Hepatocyte (in vitro differentiated cells): ENCODE measurements around the gene SOSTDC1. TPM values are rescaled to one million over a fixed set of nuclear protein-coding genes. Genes with fewer than 3 reads are reported as not detected.
"Not testable (repeated sequence)": the region's sequence is repeated elsewhere in the genome, so short reads cannot be mapped to it uniquely, and the experiment has no call there.

ENCODE experiments used
- DNase-seq: peaks from one replicate; pipeline ENCODE4 v3.0.0-alpha.2; 2016; ENCODE audit warnings: low spot score
- H2AFZ ChIP-seq: fragments of 200-600 bp; sonication (generic); 2 replicates; pipeline ENCODE4 v1.6.0; 2016; ENCODE audit warnings: antibody characterized with exemption, mild to moderate bottlenecking
- H3K27ac ChIP-seq: fragments of 200-600 bp; sonication (generic); 2 replicates; pipeline ENCODE4 v1.5.1; 2016; ENCODE audit warnings: mild to moderate bottlenecking
- H3K27me3 ChIP-seq: fragments of 200-600 bp; sonication (generic); 2 replicates; pipeline ENCODE4 v1.6.1; 2016
- H3K36me3 ChIP-seq: fragments of 200-600 bp; sonication (generic); replicated peaks from 2 replicates; pipeline ENCODE4 v1.5.1; 2016; ENCODE audit warnings: low read depth; ENCODE audit not compliant: insufficient read depth
- H3K4me1 ChIP-seq: fragments of 200-600 bp; sonication (generic); 2 replicates; pipeline ENCODE4 v1.5.1; 2016; ENCODE audit warnings: mild to moderate bottlenecking, moderate library complexity; ENCODE audit not compliant: insufficient read depth
- H3K4me2 ChIP-seq: fragments of 200-600 bp; sonication (generic); 2 replicates; pipeline ENCODE4 v1.6.0; 2016
- H3K4me3 ChIP-seq: fragments of 200-600 bp; sonication (generic); 2 replicates; pipeline ENCODE4 v1.5.1; 2016; ENCODE audit warnings: mild to moderate bottlenecking
- H3K79me2 ChIP-seq: fragments of 200-600 bp; sonication (generic); 2 replicates; pipeline ENCODE4 v1.6.0; 2017; ENCODE audit warnings: mild to moderate bottlenecking
- H3K9me2 ChIP-seq: fragments of 200-600 bp; sonication (generic); replicated peaks from 2 replicates; pipeline ENCODE4 v1.6.0; 2017; ENCODE audit warnings: mild to moderate bottlenecking; ENCODE audit not compliant: insufficient read depth
- H3K9me3 ChIP-seq: fragments of 200-600 bp; sonication (generic); 2 replicates; pipeline ENCODE4 v1.5.1; 2016; ENCODE audit warnings: low read depth, mild to moderate bottlenecking
- H4K20me1 ChIP-seq: fragments of 200-600 bp; sonication (generic); 2 replicates; pipeline ENCODE4 v1.6.0; 2016; ENCODE audit warnings: mild to moderate bottlenecking; ENCODE audit not compliant: insufficient read depth, poor library complexity, severe bottlenecking
- EZH2 ChIP-seq: fragments of 200-600 bp; sonication (generic); IDR thresholded peaks from 2 replicates; pipeline ENCODE4 v1.6.1; 2016; ENCODE audit warnings: antibody characterized with exemption, mild to moderate bottlenecking, borderline replicate concordance
- EZH2phosphoT487 ChIP-seq: fragments of 200-600 bp; sonication (generic); IDR thresholded peaks from one replicate; pipeline ENCODE4 v1.6.1; 2018; ENCODE audit warnings: antibody characterized with exemption, mild to moderate bottlenecking, low read depth, moderate library complexity; ENCODE audit not compliant: unreplicated experiment, severe bottlenecking
- WGBS: methylation state at CpG from one replicate; pipeline ENCODE4 v1.1.6; 2016; ENCODE audit warnings: low lambda C conversion rate; ENCODE audit errors: missing lambda C conversion rate; 5-methylcytosine and 5-hydroxymethylcytosine counted together
- polyA plus RNA-seq: library from polyadenylated mRNA; unstranded; fragments of >200 nt; fragmentation: Nextera tagmentation; extraction: Ambion mirVana; gene quantifications from 2 replicates; pipeline ENCODE4 v1.2.1, GENCODE V29; 2016
- total RNA-seq: library from RNA; depleted of rRNA; stranded (reverse); fragments of >200 nt; gene quantifications from 2 replicates; pipeline ENCODE4 v1.2.3, GENCODE V29; 2014
- TF ChIP-seq, protein P1 (sequence below): fragments of 200-600 bp; sonication (generic); IDR thresholded peaks from 2 replicates; pipeline ENCODE4 v1.5.1; 2016; ENCODE audit warnings: antibody characterized with exemption, mild to moderate bottlenecking; ENCODE audit not compliant: poor library complexity

The SOSTDC1 gene
- total and polyA plus RNA-seq, 2 experiments from 2014 or later = 38.5 to 71.5 TPM

- no peak for DNase-seq
- Histone ChIP-seq H3K9me3 (no peaks in the 10 kb centered on the region), H3K9me2 (no peaks in the 10 kb centered on the region), H3K27me3 (no peaks in the 10 kb centered on the region), H3K4me1 (no peaks in the 10 kb centered on the region), H3K79me2 (no peaks in the 10 kb centered on the region), H3K36me3 (no peaks in the 10 kb centered on the region), H4K20me1 (no peaks in the 10 kb centered on the region), H2AFZ (no peak overlapping the region), H3K4me2 (no peak overlapping the region), H3K4me3 (no peak overlapping the region), H3K27ac (no peak overlapping the region)
- TF ChIP-seq, protein P1, sequence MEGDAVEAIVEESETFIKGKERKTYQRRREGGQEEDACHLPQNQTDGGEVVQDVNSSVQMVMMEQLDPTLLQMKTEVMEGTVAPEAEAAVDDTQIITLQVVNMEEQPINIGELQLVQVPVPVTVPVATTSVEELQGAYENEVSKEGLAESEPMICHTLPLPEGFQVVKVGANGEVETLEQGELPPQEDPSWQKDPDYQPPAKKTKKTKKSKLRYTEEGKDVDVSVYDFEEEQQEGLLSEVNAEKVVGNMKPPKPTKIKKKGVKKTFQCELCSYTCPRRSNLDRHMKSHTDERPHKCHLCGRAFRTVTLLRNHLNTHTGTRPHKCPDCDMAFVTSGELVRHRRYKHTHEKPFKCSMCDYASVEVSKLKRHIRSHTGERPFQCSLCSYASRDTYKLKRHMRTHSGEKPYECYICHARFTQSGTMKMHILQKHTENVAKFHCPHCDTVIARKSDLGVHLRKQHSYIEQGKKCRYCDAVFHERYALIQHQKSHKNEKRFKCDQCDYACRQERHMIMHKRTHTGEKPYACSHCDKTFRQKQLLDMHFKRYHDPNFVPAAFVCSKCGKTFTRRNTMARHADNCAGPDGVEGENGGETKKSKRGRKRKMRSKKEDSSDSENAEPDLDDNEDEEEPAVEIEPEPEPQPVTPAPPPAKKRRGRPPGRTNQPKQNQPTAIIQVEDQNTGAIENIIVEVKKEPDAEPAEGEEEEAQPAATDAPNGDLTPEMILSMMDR = no peak
- TF ChIP-seq EZH2 (no peak), EZH2phosphoT487 (no peak)
- 70% methylated on average over 7 of the region's 7 CpGs for WGBS
Observed at GRCh38 chr7:16512097-16512496, 46.6 kb upstream of the SOSTDC1 start.

DNA sequence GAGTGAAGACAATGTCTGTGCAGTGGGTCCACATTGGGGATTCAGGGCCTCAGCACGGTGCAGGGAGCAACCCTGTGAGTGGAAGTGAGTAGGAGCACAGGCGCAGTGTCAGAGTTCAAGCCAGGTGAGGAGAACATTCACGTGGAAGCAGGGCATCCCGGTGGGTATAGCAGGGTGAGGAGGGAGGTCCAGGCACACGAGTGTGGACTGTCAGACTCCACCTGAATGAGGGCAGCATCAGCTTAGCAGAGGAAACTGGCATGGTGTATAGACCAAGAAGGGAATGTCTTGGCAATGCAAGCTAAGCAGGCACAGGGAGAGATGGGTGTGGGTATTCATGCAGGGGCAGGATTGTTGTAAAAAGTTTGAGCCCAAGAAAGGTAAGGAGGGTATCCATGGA is 45.8 kb upstream of the SOSTDC1 start:
- Histone ChIP-seq H2AFZ (no peak overlapping the region), H3K9me3 (no peaks in the 10 kb centered on the region), H3K9me2 (no peaks in the 10 kb centered on the region), H3K4me3 (no peak overlapping the region), H3K27ac (no peak overlapping the region), H3K36me3 (no peaks in the 10 kb centered on the region), H3K4me2 (no peak overlapping the region), H4K20me1 (no peaks in the 10 kb centered on the region), H3K79me2 (no peaks in the 10 kb centered on the region), H3K4me1 (no peaks in the 10 kb centered on the region), H3K27me3 (no peaks in the 10 kb centered on the region)
- no peak for TF ChIP-seq EZH2
- TF ChIP-seq, protein P1 = no peak
- TF ChIP-seq EZH2phosphoT487 = no peak
- DNase-seq = no peak
- 89% methylated on average over 5 of the region's 5 CpGs for WGBS

- no peaks in the 10 kb centered on the region for H3K9me3 ChIP-seq
- no peaks in the 10 kb centered on the region for H3K79me2 ChIP-seq
- no peaks in the 10 kb centered on the region for H3K4me1 ChIP-seq
- DNase-seq = no peak
- H3K27me3 ChIP-seq = no peaks in the 10 kb centered on the region
- no peak overlapping the region for H3K4me3 ChIP-seq
- H3K9me2 ChIP-seq = no peaks in the 10 kb centered on the region
- no peak overlapping the region for H3K27ac ChIP-seq
- H2AFZ ChIP-seq = no peak overlapping the region
- TF ChIP-seq, protein P1 = no peak
- no peak for TF ChIP-seq EZH2
- no peak for TF ChIP-seq EZH2phosphoT487
- no peaks in the 10 kb centered on the region for H4K20me1 ChIP-seq
- H3K4me2 ChIP-seq = no peak overlapping the region
- H3K36me3 ChIP-seq = no peaks in the 10 kb centered on the region
Observed at GRCh38 chr7:16509829-16510228, 44.3 kb upstream of the SOSTDC1 start.

- H3K9me3 ChIP-seq, H3K79me2 ChIP-seq, H2AFZ ChIP-seq, H3K4me1 ChIP-seq, H3K4me2 ChIP-seq, H3K36me3 ChIP-seq, H3K9me2 ChIP-seq, H3K27ac ChIP-seq, H3K27me3 ChIP-seq, H4K20me1 ChIP-seq, H3K4me3 ChIP-seq, DNase-seq: not testable (repeated sequence)
- 91% methylated on average over 5 of the region's 5 CpGs for WGBS
Observed at GRCh38 chr7:16506422-16506821, 40.9 kb upstream of the SOSTDC1 start.
